ENCODE results near the gene PISD.
A peak's percentile ranks its signal among the peaks of the same experiment; 100 is the strongest.
"Not testable (repeated sequence)": the region's sequence is repeated elsewhere in the genome, so short reads cannot be mapped to it uniquely, and the experiment has no call there.

PISD gene

DNA sequence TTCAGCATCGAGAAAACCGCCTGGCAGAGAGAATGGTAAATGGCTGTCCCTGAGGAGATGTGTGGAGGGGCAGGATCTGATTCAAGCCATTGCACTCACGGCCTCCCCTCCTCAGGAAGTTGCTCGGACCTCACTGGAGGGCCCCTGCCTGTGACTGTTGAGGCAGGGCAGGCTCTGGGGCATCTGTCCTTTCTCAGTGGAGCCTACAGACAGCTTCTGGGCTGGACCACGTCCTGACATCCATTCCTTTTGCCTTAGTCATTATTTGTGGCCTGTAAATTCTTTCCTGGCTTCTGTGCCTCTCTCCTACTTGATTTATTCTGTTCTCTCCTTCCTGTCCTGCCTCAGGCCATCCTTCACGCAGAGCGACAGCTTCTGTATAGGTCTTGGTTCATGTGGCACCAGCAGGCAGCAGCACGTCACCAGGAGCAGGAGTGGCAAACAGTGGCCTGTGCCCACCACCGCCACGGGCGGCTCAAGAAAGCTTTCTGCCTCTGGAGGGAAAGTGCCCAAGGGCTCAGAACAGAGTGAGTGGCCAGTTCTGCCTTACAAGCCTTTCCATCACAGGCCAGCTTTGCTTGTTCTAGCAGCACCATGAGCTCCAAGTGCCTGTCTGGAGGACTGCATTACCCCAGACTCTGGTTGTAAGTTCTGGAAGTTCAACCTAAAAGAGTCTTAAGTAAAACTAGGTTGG is 59.6 kb downstream of the PISD start:
- ATAC-seq (ENCODE audit: low read depth), result no peak
- Mint-ChIP-seq H3K36me3 (peaks cover 17% of the 10 kb centered on the region), H3K27ac (no peak overlapping the region), H3K9me3 (no peaks in the 10 kb centered on the region), H3K27me3 (no peaks in the 10 kb centered on the region), H3K4me1 (no peaks in the 10 kb centered on the region), H3K4me3 (no peak overlapping the region)
- DNase-seq (ENCODE audit: low spot score in 2 of 2), result no peak

DNA sequence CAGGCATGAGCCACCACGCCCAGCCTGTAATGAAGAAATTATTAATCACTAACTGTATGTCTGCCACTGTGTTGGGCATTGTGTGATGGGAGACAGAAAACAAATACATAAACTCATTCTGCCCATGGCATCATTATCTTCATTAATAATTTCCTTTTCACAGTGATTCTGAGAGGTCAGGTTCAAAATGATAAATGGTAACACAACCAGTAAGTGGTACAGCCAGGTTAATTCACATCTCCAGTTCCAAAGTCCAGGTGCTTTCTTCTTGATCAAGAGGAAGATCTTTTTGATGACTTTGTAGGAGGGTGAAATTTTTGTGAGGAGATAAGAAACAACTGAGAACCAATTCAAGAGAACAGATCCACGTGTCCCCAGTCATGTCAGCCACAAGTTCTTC is 66.7 kb downstream of the PISD start:
- no peak for DNase-seq (ENCODE audit: low spot score in 2 of 2)
- no peaks in the 10 kb centered on the region for H3K9me3 Mint-ChIP-seq
- no peak overlapping the region for H3K4me3 Mint-ChIP-seq
- no peak for ATAC-seq (ENCODE audit: low read depth)
- H3K27ac Mint-ChIP-seq, result peak overlapping the region; percentile 17
- H3K36me3 Mint-ChIP-seq, result peaks cover 7% of the 10 kb centered on the region
- H3K27me3 Mint-ChIP-seq, result no peaks in the 10 kb centered on the region
- no peaks in the 10 kb centered on the region for H3K4me1 Mint-ChIP-seq

DNA sequence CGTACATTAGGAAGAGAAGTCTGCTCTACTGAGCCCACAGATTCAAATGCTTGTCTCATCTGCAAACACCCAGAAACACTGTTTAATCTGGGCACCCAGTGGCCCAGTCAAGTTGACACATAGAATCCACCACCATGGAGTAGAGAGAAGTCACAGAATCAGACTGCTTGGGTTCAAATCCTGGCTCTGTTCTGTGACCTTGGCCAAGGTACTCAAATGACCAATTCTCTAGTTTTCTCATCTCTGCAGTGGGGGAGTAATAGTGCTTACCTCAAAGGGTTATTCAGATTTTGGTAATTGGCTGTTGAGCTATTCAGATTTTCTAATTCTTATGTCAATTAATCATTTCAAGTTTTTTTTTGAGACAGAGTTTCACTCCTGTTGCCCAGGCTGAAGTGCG is 71.9 kb downstream of the PISD start:
- H3K27me3 Mint-ChIP-seq; ATAC-seq (ENCODE audit: low read depth); H3K4me1 Mint-ChIP-seq; H3K4me3 Mint-ChIP-seq; H3K9me3 Mint-ChIP-seq; H3K27ac Mint-ChIP-seq; DNase-seq (ENCODE audit: low spot score in 2 of 2): not testable (repeated sequence)
- H3K36me3 Mint-ChIP-seq, result peaks cover 19% of the 10 kb centered on the region

- H3K4me3 Mint-ChIP-seq, result no peak overlapping the region
- DNase-seq (ENCODE audit: low spot score in 2 of 2), result no peak
- H3K4me1 Mint-ChIP-seq, result no peaks in the 10 kb centered on the region
- no peak for ATAC-seq (ENCODE audit: low read depth)
- peaks cover 25% of the 10 kb centered on the region for H3K36me3 Mint-ChIP-seq
- H3K9me3 Mint-ChIP-seq, result no peaks in the 10 kb centered on the region
- no peaks in the 10 kb centered on the region for H3K27me3 Mint-ChIP-seq
- no peak overlapping the region for H3K27ac Mint-ChIP-seq
Measured at GRCh38 chr22:31588970-31589675, 72.9 kb downstream of the PISD start.

DNA sequence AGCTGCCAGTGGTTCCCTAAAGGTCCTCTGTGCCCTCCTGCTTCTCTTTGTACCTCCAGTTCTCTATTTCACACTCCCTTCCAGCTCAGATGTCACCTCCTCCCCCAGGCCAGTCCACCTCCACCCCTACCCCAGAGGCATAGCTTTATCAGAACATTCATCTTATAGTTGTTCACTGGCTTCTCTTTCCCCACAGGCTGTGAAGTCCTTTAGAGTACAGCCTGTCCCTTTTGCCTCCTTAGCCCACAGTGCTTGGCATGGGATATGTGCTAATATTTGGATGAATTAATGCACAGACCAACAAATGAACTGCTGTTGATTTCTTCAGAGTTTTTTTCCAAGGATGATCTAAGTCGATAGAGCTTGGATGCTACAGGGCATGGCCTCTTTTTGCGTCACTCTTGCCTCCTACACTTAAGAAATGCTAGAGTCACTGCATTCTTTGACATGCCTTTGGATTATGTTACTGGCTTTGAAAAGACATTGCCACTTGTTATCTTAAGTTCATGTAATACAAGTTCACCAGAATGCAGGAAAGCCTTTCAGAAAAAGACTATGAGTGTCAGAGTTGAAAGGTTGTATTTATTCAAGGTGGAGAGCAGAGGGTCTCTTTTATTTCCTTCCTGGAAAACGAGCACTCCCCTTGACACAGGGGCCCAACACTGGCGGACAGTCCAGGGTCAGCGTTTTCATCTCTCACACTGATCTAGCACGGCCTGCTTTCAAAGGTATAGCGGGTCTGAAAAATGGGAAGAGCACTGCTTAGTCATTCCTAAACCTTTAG is 75.7 kb downstream of the PISD start:
- DNase-seq (ENCODE audit: low spot score in 2 of 2) (no peak), ATAC-seq (ENCODE audit: low read depth) (no peak)
- Mint-ChIP-seq H3K27ac (no peak overlapping the region), H3K4me3 (no peak overlapping the region), H3K27me3 (no peaks in the 10 kb centered on the region), H3K36me3 (peaks cover 28% of the 10 kb centered on the region), H3K4me1 (peaks cover 7% of the 10 kb centered on the region), H3K9me3 (no peaks in the 10 kb centered on the region)

DNA sequence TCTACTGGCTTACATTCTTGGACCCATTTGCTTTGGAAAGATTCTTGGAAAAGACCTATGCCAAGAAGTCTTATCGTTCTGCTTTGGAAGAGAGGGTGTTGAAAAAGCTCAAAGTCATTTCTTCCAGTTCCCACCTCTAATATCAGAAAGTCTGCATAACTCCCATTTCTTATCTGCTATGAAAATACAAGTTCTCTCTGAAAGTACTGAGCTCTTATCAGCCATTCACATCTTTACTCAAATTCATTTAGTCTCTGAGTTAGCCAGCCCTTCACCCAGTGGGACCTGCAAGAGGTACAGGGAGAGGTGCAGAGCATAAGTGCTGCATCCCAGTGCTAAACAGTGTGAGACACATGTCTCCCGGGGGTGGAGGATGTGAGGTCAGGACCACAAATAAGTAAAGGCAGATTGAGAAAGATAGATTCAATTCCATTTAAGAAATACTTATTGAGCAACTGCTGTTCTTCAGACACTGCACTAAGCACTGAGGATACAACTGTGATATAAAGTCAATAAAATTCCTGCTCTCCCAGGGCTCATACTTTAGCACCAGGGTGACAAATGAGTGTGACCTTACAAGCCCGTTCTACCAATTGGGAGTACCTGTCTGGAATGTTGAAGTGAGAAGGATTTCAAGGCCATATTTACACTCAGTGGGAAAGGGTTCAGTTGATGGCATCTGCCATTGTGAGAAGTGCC is 76.7 kb downstream of the PISD start:
- Mint-ChIP-seq H3K4me1 (peaks cover 7% of the 10 kb centered on the region), H3K36me3 (peaks cover 28% of the 10 kb centered on the region), H3K27me3 (no peaks in the 10 kb centered on the region), H3K9me3 (no peaks in the 10 kb centered on the region), H3K4me3 (no peak overlapping the region), H3K27ac (no peak overlapping the region)
- DNase-seq (ENCODE audit: low spot score in 2 of 2), result no peak
- ATAC-seq (ENCODE audit: low read depth), result no peak

GRCh38 chr22:31584804-31585160 is 77.2 kb downstream of the PISD start:
- no peak overlapping the region for H3K4me3 Mint-ChIP-seq
- H3K36me3 Mint-ChIP-seq, result peaks cover 32% of the 10 kb centered on the region
- H3K27me3 Mint-ChIP-seq, result no peaks in the 10 kb centered on the region
- peak overlapping the region; percentile 35 for H3K27ac Mint-ChIP-seq
- no peaks in the 10 kb centered on the region for H3K9me3 Mint-ChIP-seq
- DNase-seq (ENCODE audit: low spot score in 2 of 2) (no peak), ATAC-seq (ENCODE audit: low read depth) (no peak)
- H3K4me1 Mint-ChIP-seq, result peaks cover 7% of the 10 kb centered on the region

DNA sequence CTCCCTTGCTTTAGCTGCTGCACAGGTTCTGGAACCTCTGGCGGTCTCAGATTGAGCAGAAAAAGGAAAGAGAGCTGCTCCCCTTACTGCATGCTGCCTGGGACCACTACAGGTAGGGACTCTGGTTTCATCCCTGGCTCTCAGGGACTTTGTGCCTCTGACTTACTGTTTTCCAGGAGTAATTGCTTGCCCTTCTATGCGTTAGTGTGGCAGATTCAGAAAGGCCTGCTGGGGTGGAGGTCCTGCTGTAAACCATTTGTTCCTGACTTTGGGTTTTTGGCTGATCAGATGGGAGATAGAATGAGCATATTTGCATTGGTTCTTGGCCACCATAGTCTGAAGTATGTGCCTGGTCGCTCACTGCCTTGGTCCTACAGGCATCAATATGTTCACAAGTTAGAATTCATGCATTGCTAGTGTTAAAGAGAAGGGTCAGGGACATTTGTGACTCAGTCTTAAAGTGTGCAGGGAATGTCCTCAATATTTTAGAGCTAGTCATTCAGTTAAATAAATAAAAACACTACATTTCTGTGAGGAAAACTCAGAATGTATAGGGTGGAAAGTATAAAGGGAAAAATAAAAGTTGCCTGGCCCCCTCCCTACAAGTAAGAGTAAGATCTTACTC is 78.0 kb downstream of the PISD start:
- peaks cover 32% of the 10 kb centered on the region for H3K36me3 Mint-ChIP-seq
- H3K4me1 Mint-ChIP-seq, result peaks cover 7% of the 10 kb centered on the region
- peak overlapping the region; percentile 35 for H3K27ac Mint-ChIP-seq
- no peak for DNase-seq (ENCODE audit: low spot score in 2 of 2)
- H3K9me3 Mint-ChIP-seq, result no peaks in the 10 kb centered on the region
- no peak for ATAC-seq (ENCODE audit: low read depth)
- no peak overlapping the region for H3K4me3 Mint-ChIP-seq
- no peaks in the 10 kb centered on the region for H3K27me3 Mint-ChIP-seq

DNA sequence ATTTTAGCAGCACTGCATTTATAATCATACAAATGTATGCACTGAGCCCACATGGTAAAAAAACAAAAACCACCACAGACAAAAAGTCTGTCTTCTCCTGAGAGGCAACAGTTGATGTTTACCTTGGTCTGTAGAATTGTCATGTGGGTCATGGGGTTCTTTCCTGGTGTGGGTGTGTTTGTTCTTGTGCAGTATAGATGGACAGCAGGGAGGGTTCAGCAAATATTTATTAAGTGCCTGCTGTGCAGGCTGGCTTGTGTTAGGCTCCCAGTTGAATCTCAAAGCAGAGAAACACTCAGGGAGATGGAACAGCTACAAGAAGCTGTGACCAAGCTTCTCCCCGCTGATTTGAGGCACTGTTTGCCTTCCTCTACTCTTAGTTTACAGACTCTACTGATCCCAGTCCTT is 82.2 kb downstream of the PISD start:
- Mint-ChIP-seq H3K36me3 (peaks cover 27% of the 10 kb centered on the region), H3K4me1 (peaks cover 7% of the 10 kb centered on the region), H3K27ac (peak overlapping the region; percentile 47), H3K27me3 (no peaks in the 10 kb centered on the region), H3K4me3 (no peak overlapping the region), H3K9me3 (no peaks in the 10 kb centered on the region)
- DNase-seq (ENCODE audit: low spot score in 2 of 2) (no peak), ATAC-seq (ENCODE audit: low read depth) (no peak)

DNA sequence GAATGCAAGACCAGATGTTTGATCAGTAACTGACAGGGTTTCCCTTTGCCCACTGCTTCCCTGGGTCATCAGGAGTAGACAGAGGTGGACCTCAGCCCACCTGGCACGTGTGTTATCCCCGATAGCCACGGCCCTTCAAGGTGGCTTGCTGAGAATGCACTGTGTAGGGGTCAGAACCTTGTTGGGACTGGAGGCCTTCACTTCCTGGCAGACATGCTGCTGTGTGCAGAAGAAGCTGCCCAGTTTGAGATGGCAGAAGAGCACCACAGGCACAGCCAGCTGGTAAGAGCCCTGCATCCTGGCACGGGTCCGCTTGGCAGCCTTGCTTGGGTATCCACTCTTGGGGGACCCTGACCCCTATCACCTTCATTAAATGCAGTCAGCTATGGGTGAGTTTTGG is 83.8 kb downstream of the PISD start:
- Mint-ChIP-seq H3K36me3 (peaks cover 22% of the 10 kb centered on the region), H3K9me3 (no peaks in the 10 kb centered on the region), H3K4me1 (peaks cover 7% of the 10 kb centered on the region), H3K27me3 (no peaks in the 10 kb centered on the region), H3K4me3 (no peak overlapping the region), H3K27ac (no peak overlapping the region)
- ATAC-seq (ENCODE audit: low read depth), result no peak
- no peak for DNase-seq (ENCODE audit: low spot score in 2 of 2)

- ATAC-seq (ENCODE audit: low read depth) (no peak), DNase-seq (ENCODE audit: low spot score in 2 of 2) (no peak)
- no peak overlapping the region for H3K4me3 Mint-ChIP-seq
- no peaks in the 10 kb centered on the region for H3K27me3 Mint-ChIP-seq
- peaks cover 6% of the 10 kb centered on the region for H3K4me1 Mint-ChIP-seq
- no peaks in the 10 kb centered on the region for H3K9me3 Mint-ChIP-seq
- no peak overlapping the region for H3K27ac Mint-ChIP-seq
- H3K36me3 Mint-ChIP-seq, result peaks cover 22% of the 10 kb centered on the region
Measured at GRCh38 chr22:31577711-31578110, 84.3 kb downstream of the PISD start.

- H3K27ac Mint-ChIP-seq, result no peak overlapping the region
- no peak for DNase-seq (ENCODE audit: low spot score in 2 of 2)
- H3K27me3 Mint-ChIP-seq, result no peaks in the 10 kb centered on the region
- no peak overlapping the region for H3K4me3 Mint-ChIP-seq
- ATAC-seq (ENCODE audit: low read depth), result no peak
- H3K4me1 Mint-ChIP-seq, result peaks cover 3% of the 10 kb centered on the region
- peaks cover 27% of the 10 kb centered on the region for H3K36me3 Mint-ChIP-seq
- H3K9me3 Mint-ChIP-seq, result no peaks in the 10 kb centered on the region
Measured at GRCh38 chr22:31575190-31575589, 86.8 kb downstream of the PISD start.

GRCh38 chr22:31574055-31574670 is 87.9 kb downstream of the PISD start:
- Mint-ChIP-seq H3K27me3 (no peaks in the 10 kb centered on the region), H3K4me3 (no peak overlapping the region), H3K27ac (no peak overlapping the region), H3K4me1 (peaks cover 6% of the 10 kb centered on the region), H3K36me3 (peaks cover 26% of the 10 kb centered on the region), H3K9me3 (no peaks in the 10 kb centered on the region)
- DNase-seq (ENCODE audit: low spot score in 2 of 2) (no peak), ATAC-seq (ENCODE audit: low read depth) (no peak)
